Activated CD8-positive, alpha-beta memory T cell treated with anti-CD3 and anti-CD28 coated beads for 36 hours (primary cell): ENCODE results near the gene PCCA. TPM values are rescaled to one million over a fixed set of nuclear protein-coding genes. Genes with fewer than 3 reads are reported as not detected.

Experiments used
- CTCF ChIA-PET: fragments of 350-600 bp; sonication (Branson Sonifier 250); formaldehyde crosslinking; loops from one replicate; lab custom pipeline; 2021; ENCODE audit warnings: antibody characterized with exemption; lab: Charles Lee
- POLR2A ChIA-PET: fragments of 350-600 bp; sonication (Branson Sonifier 250); formaldehyde crosslinking; loops from one replicate; lab custom pipeline; 2021; ENCODE audit warnings: antibody characterized with exemption; lab: Charles Lee
- total RNA-seq, 2 experiments: library from RNA; stranded (reverse); gene quantifications; one replicate each; pipeline ENCODE4 v1.2.3, GENCODE V29; 2021

Gene PCCA
- total RNA-seq, 2 experiments from 2014 or later: 7.7 to 9.3 TPM

- CTCF ChIA-PET: no interaction called here
Measured at GRCh38 chr13:100461309-100462030, 372.6 kb downstream of the PCCA start.

GRCh38 chr13:100464006-100464405 lies 375.1 kb downstream of the PCCA start:
- ChIA-PET POLR2A (no interaction called here), CTCF (no interaction called here)

More at GRCh38 chr13:100461309-100462030, 372.6 kb downstream of the PCCA start:
- POLR2A ChIA-PET: no interaction called here

GRCh38 chr13:100465558-100465957 lies 376.7 kb downstream of the PCCA start:
- CTCF ChIA-PET: no interaction called here
- POLR2A ChIA-PET: no interaction called here

- POLR2A ChIA-PET: no interaction called here
- CTCF ChIA-PET: no interaction called here
Measured at GRCh38 chr13:100470866-100471505, 382.1 kb downstream of the PCCA start.

GRCh38 chr13:100473087-100473486 lies 384.2 kb downstream of the PCCA start:
- CTCF ChIA-PET: no interaction called here
- POLR2A ChIA-PET: no interaction called here

GRCh38 chr13:100473501-100474044 lies 384.7 kb downstream of the PCCA start:
- POLR2A ChIA-PET: no interaction called here
- CTCF ChIA-PET: no interaction called here

- POLR2A ChIA-PET: no interaction called here
- CTCF ChIA-PET: no interaction called here
Measured at GRCh38 chr13:100476963-100477362, 388.1 kb downstream of the PCCA start.

- POLR2A ChIA-PET: no interaction called here
- CTCF ChIA-PET: no interaction called here
Measured at GRCh38 chr13:100478107-100478809, 389.4 kb downstream of the PCCA start.

GRCh38 chr13:100480676-100481075 lies 391.8 kb downstream of the PCCA start:
- ChIA-PET POLR2A (no interaction called here), CTCF (no interaction called here)

GRCh38 chr13:100483139-100483538 lies 394.2 kb downstream of the PCCA start:
- POLR2A ChIA-PET: interaction anchor here (0.6 kb wide), 1 partner anchor 39 kb away, joined by 3 read pairs; no protein-coding TSS in a partner anchor
- CTCF ChIA-PET: no interaction called here

- ChIA-PET CTCF (no interaction called here), POLR2A (no interaction called here)
Measured at GRCh38 chr13:100483841-100484381, 395.0 kb downstream of the PCCA start.

- CTCF ChIA-PET: no interaction called here
- POLR2A ChIA-PET: no interaction called here
Measured at GRCh38 chr13:100484702-100485101, 395.8 kb downstream of the PCCA start.

- ChIA-PET POLR2A (no interaction called here), CTCF (no interaction called here)
Measured at GRCh38 chr13:100485265-100485664, 396.4 kb downstream of the PCCA start.

GRCh38 chr13:100490692-100491091 lies 401.8 kb downstream of the PCCA start:
- CTCF ChIA-PET: no interaction called here
- POLR2A ChIA-PET: no interaction called here

GRCh38 chr13:100491164-100491842 lies 402.4 kb downstream of the PCCA start:
- ChIA-PET POLR2A (no interaction called here), CTCF (no interaction called here)

- ChIA-PET POLR2A (no interaction called here), CTCF (interaction anchor here (0.6 kb wide), 1 partner anchor 295 kb away, joined by 4 read pairs; no protein-coding TSS in a partner anchor)
Measured at GRCh38 chr13:100493418-100493817, 404.5 kb downstream of the PCCA start.

GRCh38 chr13:100495455-100495854 lies 406.6 kb downstream of the PCCA start:
- POLR2A ChIA-PET: no interaction called here
- CTCF ChIA-PET: interaction anchor here (0.6 kb wide), 1 partner anchor 285 kb away, joined by 3 read pairs; no protein-coding TSS in a partner anchor

GRCh38 chr13:100497389-100497788 lies 408.5 kb downstream of the PCCA start:
- POLR2A ChIA-PET: no interaction called here
- CTCF ChIA-PET: no interaction called here

- CTCF ChIA-PET: interaction anchor here (1.1 kb wide), 1 partner anchor 586 kb away, joined by 3 read pairs; no protein-coding TSS in a partner anchor
- POLR2A ChIA-PET: no interaction called here
Measured at GRCh38 chr13:100502446-100502845, 413.6 kb downstream of the PCCA start.
